ENCODE results near the gene TRAPPC3.

Gene TRAPPC3

GRCh38 chr1:36119456-36119855 lies 29.8 kb downstream of the TRAPPC3 start:
- ChIA-PET POLR2A (interaction anchor here (1.4 kb wide), 1 partner anchor 25 kb away, joined by 3 read pairs; no protein-coding TSS in a partner anchor), CTCF (interaction anchor here (1.0 to 7.5 kb wide), 2 partner anchors 9 to 15 kb away, joined by 3 to 65 read pairs; no protein-coding TSS in a partner anchor)
- Histone ChIP-seq H3K4me1 (ENCODE audit: control insufficient read depth, insufficient read depth, low read length) (no peaks in the 10 kb centered on the region), H3K27ac (ENCODE audit: extremely low read depth, low read depth, low read length) (no peak overlapping the region), H3K36me3 (ENCODE audit: control insufficient read depth in 2 of 2, insufficient read depth in 1 of 2, low read length in 2 of 2) (no peaks in the 10 kb centered on the region), H3K4me3 (ENCODE audit: low read depth, low read length) (no peak overlapping the region), H3K9me3 (ENCODE audit: control insufficient read depth, insufficient read depth, low read depth, low read length) (no peaks in the 10 kb centered on the region)
- TF ChIP-seq ZXDB (tag by site-specific recombination; IDR thresholded peaks at IDR 0.05) = no peak
- no peak for TF ChIP-seq ZBTB7A (tag by site-specific recombination; IDR thresholded peaks at IDR 0.05; ENCODE audit: low read depth)
- no peak for TF ChIP-seq EGR2 (tag by site-specific recombination; IDR thresholded peaks at IDR 0.05; ENCODE audit: low read depth)
- TF ChIP-seq PBX3 (CRISPR knock-in tag; IDR thresholded peaks at IDR 0.05) = no peak
- no peak for TF ChIP-seq ZNF624 (tag by site-specific recombination; IDR thresholded peaks at IDR 0.05)
- TF ChIP-seq PRDM4 (tag by site-specific recombination; IDR thresholded peaks at IDR 0.05) = no peak
- TF ChIP-seq ZNF501 (tag by site-specific recombination; IDR thresholded peaks at IDR 0.05) = no peak
- no peak for TF ChIP-seq ZNF280D (tag by site-specific recombination; IDR thresholded peaks at IDR 0.05)
- TF ChIP-seq ZSCAN18 (tag by site-specific recombination; IDR thresholded peaks at IDR 0.05) = no peak
- TF ChIP-seq ZNF658 (tag by site-specific recombination; IDR thresholded peaks at IDR 0.05) = no peak

- Histone ChIP-seq H3K4me3 (ENCODE audit: low read depth, low read length) (no peak overlapping the region), H3K36me3 (ENCODE audit: control insufficient read depth in 2 of 2, insufficient read depth in 1 of 2, low read length in 2 of 2) (no peaks in the 10 kb centered on the region), H3K27ac (ENCODE audit: extremely low read depth, low read depth, low read length) (no peak overlapping the region), H3K9me3 (ENCODE audit: control insufficient read depth, insufficient read depth, low read depth, low read length) (no peaks in the 10 kb centered on the region), H3K4me1 (ENCODE audit: control insufficient read depth, insufficient read depth, low read length) (no peaks in the 10 kb centered on the region)
- ChIA-PET POLR2A (interaction anchor here (0.6 to 1.4 kb wide), 3 partner anchors 9 to 38 kb away, joined by 3 to 4 read pairs (median 3); no protein-coding TSS in a partner anchor), CTCF (interaction anchor here (0.7 to 7.5 kb wide), 6 partner anchors 8 to 397 kb away, joined by 3 to 65 read pairs (median 4); no protein-coding TSS in a partner anchor)
- no peak for TF ChIP-seq ZNF830 (tag by site-specific recombination; IDR thresholded peaks at IDR 0.05; ENCODE audit: low read depth)
- TF ChIP-seq KLF7 (tag by site-specific recombination; IDR thresholded peaks at IDR 0.05; ENCODE audit: borderline replicate concordance) = no peak
- no peak for TF ChIP-seq ZFP41 (tag by site-specific recombination; IDR thresholded peaks at IDR 0.05; ENCODE audit: borderline replicate concordance)
- TF ChIP-seq ZNF248 (tag by site-specific recombination; IDR thresholded peaks at IDR 0.05) = no peak
Measured at GRCh38 chr1:36118447-36119204, 30.7 kb downstream of the TRAPPC3 start.
